HUES6 (cell line): ENCODE measurements around the gene TTLL10.
"Not testable (repeated sequence)": the region's sequence is repeated elsewhere in the genome, so short reads cannot be mapped to it uniquely, and the experiment has no call there.

Experiments
- H3K27ac ChIP-seq: 2 replicates; pipeline ENCODE4 v1.7.0; 2013; ENCODE audit warnings: low read depth, mild to moderate bottlenecking, low read length, inconsistent platforms
- H3K27me3 ChIP-seq: 2 replicates; pipeline ENCODE4 v1.6.1; 2013; ENCODE audit warnings: low read length; ENCODE audit not compliant: control insufficient read depth, insufficient read depth
- H3K36me3 ChIP-seq: 2 replicates; pipeline ENCODE4 v1.6.1; 2013; ENCODE audit warnings: low read length; ENCODE audit not compliant: control insufficient read depth, insufficient read depth
- H3K4me1 ChIP-seq: 2 replicates; pipeline ENCODE4 v1.6.1; 2013; ENCODE audit warnings: low read length; ENCODE audit not compliant: control insufficient read depth, insufficient read depth
- H3K4me3 ChIP-seq: 2 replicates; pipeline ENCODE4 v1.5.1; 2013; ENCODE audit warnings: low read depth, low read length
- H3K9ac ChIP-seq: one replicate; pipeline ENCODE4 v1.6.1; 2013; ENCODE audit warnings: mild to moderate bottlenecking, low read length
- H3K9me3 ChIP-seq: 2 replicates; pipeline ENCODE4 v1.6.1; 2013; ENCODE audit warnings: low read depth, low read length; ENCODE audit not compliant: control insufficient read depth, insufficient read depth

The TTLL10 gene

GRCh38 chr1:1150100-1150499, 23.6 kb upstream of the TTLL10 start:
- no peaks in the 10 kb centered on the region for H3K4me1 ChIP-seq
- H3K9ac ChIP-seq: no peak overlapping the region
- H3K27ac ChIP-seq: no peak overlapping the region
- H3K9me3 ChIP-seq: peaks cover 12% of the 10 kb centered on the region
- H3K4me3 ChIP-seq: no peak overlapping the region
- H3K27me3 ChIP-seq: no peaks in the 10 kb centered on the region
- H3K36me3 ChIP-seq: no peaks in the 10 kb centered on the region

DNA sequence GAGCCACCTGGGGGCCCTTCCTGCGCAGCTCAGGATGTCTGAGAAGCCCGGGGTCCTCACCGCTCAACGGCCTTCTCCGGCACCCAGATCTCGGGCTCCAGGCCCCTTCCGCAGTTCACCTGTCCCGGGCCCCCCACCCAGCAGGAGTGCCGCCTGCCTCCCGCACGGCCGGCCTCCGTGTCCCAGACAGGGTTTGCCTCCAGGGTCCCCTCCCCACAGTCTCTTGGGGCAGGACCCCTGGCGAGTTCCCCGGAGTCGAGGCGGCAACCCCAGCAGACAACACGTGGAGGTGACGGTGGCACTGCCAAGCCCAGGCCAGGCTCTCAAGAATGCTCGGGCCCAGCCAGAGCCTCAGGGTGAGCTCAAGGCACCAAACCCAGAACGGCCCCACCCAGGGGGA, 22.4 kb upstream of the TTLL10 start:
- no peaks in the 10 kb centered on the region for H3K27me3 ChIP-seq
- H3K36me3 ChIP-seq: no peaks in the 10 kb centered on the region
- no peaks in the 10 kb centered on the region for H3K4me1 ChIP-seq
- peaks cover 12% of the 10 kb centered on the region for H3K9me3 ChIP-seq
- H3K27ac ChIP-seq: no peak overlapping the region
- H3K9ac ChIP-seq: no peak overlapping the region
- H3K4me3 ChIP-seq: no peak overlapping the region

DNA sequence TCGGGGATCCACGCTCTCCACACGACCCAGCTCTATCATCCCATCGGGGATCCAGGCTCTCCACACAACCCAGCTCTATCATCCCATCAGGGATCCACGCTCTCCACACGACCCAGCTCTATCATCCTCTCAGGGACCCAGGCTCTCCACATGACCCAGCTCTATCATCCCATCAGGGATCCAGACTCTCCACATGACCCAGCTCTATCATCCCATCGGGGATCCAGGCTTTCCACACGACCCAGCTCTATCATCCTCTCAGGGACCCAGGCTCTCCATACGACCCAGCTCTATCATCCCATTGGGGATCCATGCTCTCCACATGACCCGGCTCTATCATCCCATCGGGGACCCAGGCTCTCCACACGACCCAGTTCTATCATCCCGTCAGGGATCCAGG, 21.2 kb upstream of the TTLL10 start:
- H3K4me1 ChIP-seq: not testable (repeated sequence)

GRCh38 chr1:1153215-1153614, 20.5 kb upstream of the TTLL10 start:
- H3K27ac ChIP-seq, H3K4me3 ChIP-seq, H3K36me3 ChIP-seq, H3K4me1 ChIP-seq, H3K27me3 ChIP-seq, H3K9ac ChIP-seq: not testable (repeated sequence)
- H3K9me3 ChIP-seq: peaks cover 12% of the 10 kb centered on the region

More for the DNA sequence above, 21.2 kb upstream of the TTLL10 start:
- not testable (repeated sequence) for H3K36me3 ChIP-seq, H3K4me3 ChIP-seq, H3K9ac ChIP-seq, H3K27me3 ChIP-seq, H3K27ac ChIP-seq
- H3K9me3 ChIP-seq: peaks cover 12% of the 10 kb centered on the region

DNA sequence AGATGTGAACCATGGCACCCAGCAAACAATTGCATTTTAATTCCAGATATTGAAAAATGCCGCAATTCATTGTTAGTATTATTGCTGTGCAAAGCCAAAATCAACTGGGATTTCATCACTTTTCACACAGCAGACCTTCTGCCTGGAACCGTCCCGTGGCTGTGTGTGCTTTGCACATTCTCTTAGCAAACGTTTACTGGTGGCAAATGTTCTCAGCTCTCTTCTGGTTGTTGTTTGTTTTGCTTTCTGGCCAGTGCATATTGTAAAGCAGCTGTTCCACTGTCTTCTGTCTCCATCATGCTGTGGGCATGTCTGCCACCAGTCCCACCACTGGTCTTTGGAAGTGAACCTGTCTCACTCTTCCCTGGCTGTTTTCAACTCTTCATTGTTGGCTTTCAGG, 19.8 kb upstream of the TTLL10 start:
- Histone ChIP-seq H3K4me1 (peaks cover 12% of the 10 kb centered on the region), H3K27me3 (no peaks in the 10 kb centered on the region), H3K9ac (no peak overlapping the region), H3K4me3 (no peak overlapping the region), H3K27ac (no peak overlapping the region), H3K9me3 (peaks cover 12% of the 10 kb centered on the region), H3K36me3 (no peaks in the 10 kb centered on the region)

DNA sequence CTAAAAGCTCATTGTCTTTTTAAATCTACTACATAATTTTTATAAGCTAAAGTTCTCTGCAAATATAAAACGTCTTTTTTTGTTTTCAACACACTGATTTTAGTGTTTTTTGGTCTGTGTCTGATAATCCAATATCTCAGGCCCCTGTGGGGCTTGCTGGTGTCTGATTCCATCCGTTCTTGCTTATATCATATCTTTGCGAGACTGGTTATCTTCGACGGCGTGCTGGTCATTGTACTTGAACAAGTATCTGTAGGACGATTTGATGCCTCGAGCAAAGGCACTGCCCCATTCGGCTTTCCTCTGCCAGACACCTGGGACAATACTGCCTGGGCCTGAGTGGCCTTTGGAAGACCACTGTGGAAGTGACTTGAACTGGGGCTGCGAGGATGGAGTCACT, 18.4 kb upstream of the TTLL10 start:
- H3K4me3 ChIP-seq: no peak overlapping the region
- H3K4me1 ChIP-seq: peaks cover 12% of the 10 kb centered on the region
- no peak overlapping the region for H3K27ac ChIP-seq
- H3K9ac ChIP-seq: no peak overlapping the region
- no peaks in the 10 kb centered on the region for H3K27me3 ChIP-seq
- H3K36me3 ChIP-seq: no peaks in the 10 kb centered on the region
- H3K9me3 ChIP-seq: peaks cover 12% of the 10 kb centered on the region

DNA sequence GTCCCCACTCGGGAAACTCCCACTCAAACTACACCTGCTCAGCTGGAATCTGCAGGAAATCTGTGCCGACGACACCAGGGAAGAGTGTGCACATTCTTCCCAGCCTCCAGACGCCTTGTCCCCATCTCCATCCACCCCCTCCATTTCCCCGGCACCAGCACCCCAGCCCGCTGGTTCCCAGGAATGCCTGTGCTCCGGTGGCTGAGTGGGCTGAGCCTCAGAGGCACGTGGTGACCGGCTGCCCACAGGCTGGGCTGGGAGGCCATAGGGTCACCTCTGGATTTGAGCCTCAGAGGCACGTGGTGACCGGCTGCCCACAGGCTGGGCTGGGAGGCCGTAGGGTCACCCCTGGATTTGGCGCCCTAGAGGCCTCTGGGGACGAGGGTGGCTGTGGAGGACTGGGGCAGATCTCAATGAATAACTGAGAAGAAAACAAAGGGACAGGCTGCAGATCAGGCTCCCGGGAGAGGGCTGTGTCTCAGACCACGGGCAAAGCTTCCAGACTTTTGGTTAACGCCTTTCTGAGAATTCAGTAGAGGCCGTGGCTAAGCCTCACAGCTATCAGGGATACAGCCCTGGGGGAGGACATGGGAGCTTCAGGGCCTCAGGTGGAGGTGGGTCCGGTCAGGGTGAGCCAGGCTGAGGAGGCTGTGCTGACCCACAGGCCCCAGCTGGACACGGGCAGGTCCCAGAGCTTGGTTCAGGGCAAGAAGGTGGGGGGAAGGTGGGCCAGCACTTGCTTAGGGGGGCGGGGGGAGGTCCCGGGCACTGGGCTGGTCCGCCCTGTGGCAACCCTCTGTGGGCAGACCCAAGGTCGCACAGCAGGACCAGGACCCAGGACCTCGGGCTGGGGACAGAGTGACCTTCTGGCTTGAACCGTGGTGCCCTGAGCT, 17.3 kb upstream of the TTLL10 start:
- no peaks in the 10 kb centered on the region for H3K27me3 ChIP-seq
- peaks cover 12% of the 10 kb centered on the region for H3K4me1 ChIP-seq
- H3K9me3 ChIP-seq: peaks cover 12% of the 10 kb centered on the region
- H3K27ac ChIP-seq: no peak overlapping the region
- no peak overlapping the region for H3K9ac ChIP-seq
- H3K36me3 ChIP-seq: no peaks in the 10 kb centered on the region
- H3K4me3 ChIP-seq: no peak overlapping the region

DNA sequence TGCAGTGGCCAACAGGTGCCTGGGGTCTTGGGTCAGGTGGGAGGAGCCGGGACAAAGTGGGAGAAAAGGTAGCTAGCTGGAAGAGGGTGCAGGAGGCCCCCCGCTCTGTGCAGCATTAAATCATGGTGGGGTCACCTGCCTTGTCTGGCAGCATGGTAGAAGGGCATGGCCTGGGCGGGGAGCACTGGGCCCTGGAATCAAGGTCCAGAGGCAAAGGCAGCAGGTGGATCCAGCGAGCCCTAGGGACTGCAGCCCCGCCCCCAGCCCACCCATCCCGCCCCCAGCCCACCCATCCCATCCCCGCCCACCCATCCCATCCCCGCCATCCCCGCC, 16.7 kb upstream of the TTLL10 start:
- Histone ChIP-seq H3K27me3 (no peaks in the 10 kb centered on the region), H3K4me1 (peaks cover 13% of the 10 kb centered on the region)

GRCh38 chr1:1157426-1157913, 16.2 kb upstream of the TTLL10 start:
- peak overlapping the region; percentile 85 for H3K27ac ChIP-seq
- H3K9me3 ChIP-seq: peaks cover 10% of the 10 kb centered on the region
- H3K9ac ChIP-seq: peak overlapping the region; percentile 80
- peaks cover 16% of the 10 kb centered on the region for H3K4me1 ChIP-seq
- no peaks in the 10 kb centered on the region for H3K36me3 ChIP-seq
- peak overlapping the region; percentile 66 for H3K4me3 ChIP-seq
- H3K27me3 ChIP-seq: no peaks in the 10 kb centered on the region

More for the DNA sequence above, 16.7 kb upstream of the TTLL10 start:
- H3K27ac ChIP-seq: no peak overlapping the region
- H3K9me3 ChIP-seq: peaks cover 12% of the 10 kb centered on the region
- no peak overlapping the region for H3K9ac ChIP-seq
- H3K36me3 ChIP-seq: no peaks in the 10 kb centered on the region
- H3K4me3 ChIP-seq: no peak overlapping the region

DNA sequence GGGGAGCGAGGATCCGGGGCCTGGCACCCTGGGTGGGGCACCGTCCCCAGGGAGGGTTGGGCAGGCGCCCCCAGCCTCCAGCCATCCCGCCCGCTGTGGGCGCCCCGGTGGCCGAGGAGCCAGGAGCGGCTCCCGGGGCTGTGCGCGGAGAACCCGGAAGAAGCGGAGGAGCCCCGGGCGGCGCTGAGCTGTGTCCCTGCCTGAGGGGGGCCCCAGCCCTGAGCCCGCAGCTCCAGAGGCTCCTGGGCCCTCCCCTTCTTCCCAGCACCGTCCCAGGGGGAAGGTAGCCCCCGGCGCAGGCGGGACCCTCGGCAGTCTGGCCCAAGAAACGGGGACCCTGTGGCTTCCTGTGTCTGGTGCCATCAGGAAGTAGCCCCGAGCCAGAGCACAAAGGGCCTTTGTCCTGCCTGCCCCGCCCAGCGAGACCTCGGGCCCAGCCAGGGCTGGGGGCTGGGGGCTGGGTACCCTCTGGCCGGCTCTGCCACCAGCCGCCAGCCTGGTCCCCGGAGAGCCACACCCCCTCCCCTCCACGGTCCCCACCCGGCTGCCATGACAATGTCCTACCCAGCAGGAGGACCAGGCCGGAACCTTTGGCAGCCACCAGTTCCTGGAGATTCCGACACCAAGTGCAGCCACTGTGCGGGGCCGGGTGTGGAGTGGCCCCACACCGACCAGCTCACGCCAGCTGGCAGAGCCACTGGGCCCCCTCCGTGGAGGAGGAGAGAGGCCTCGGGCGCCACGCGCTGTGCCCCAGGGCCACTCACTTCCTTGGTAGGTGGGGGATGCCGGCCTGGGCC, 15.6 kb upstream of the TTLL10 start:
- no peaks in the 10 kb centered on the region for H3K27me3 ChIP-seq
- H3K4me3 ChIP-seq: peak overlapping the region; percentile 66
- H3K9me3 ChIP-seq: peaks cover 3% of the 10 kb centered on the region
- peak overlapping the region; percentile 80 for H3K9ac ChIP-seq
- H3K27ac ChIP-seq: peak overlapping the region; percentile 85
- H3K36me3 ChIP-seq: no peaks in the 10 kb centered on the region
- H3K4me1 ChIP-seq: peaks cover 20% of the 10 kb centered on the region
